Gastrocnemius medialis (tissue), 4 donors: ENCODE data around the gene PRKCZ. TPM values are rescaled to one million over a fixed set of nuclear protein-coding genes. Genes with fewer than 3 reads are reported as not detected.

Source experiments
- ATAC-seq, 2 donors: fragments of 150-250 bp; one replicate each; pipeline ENCODE4 v1.9.1; 2016
- DNase-seq, 2 donors: peaks; one replicate each; pipeline ENCODE4 v3.0.0-alpha.2; 2019
- H3K27ac ChIP-seq, 4 donors: fragments of 200-600 bp; sonication (generic); 1 replicate in 1 of 4; 2 replicates in 3 of 4; pipeline ENCODE4 v1.5.1; 2016 to 2018; ENCODE audit warnings: mild to moderate bottlenecking in 2 of 4, moderate library complexity in 1 of 4
- H3K27me3 ChIP-seq, 3 donors: fragments of 200-600 bp; sonication (generic) in 2 of 3; 1 replicate in 1 of 3; 2 replicates in 2 of 3; pipeline versions ENCODE4 v1.5.1 to v1.6.0; 2016 to 2019; ENCODE audit warnings: mild to moderate bottlenecking in 1 of 3, moderate library complexity in 1 of 3
- H3K36me3 ChIP-seq, 2 donors: fragments of 200-600 bp; sonication (generic) in 1 of 2; one replicate each; pipeline ENCODE4 v1.5.1; 2017 to 2018
- H3K4me1 ChIP-seq, 2 donors: fragments of 200-600 bp; sonication (generic) in 1 of 2; one replicate each; pipeline ENCODE4 v1.5.1; 2016 to 2017; ENCODE audit warnings: mild to moderate bottlenecking in 2 of 2
- H3K4me3 ChIP-seq, 4 donors: fragments of 200-600 bp; sonication (generic) in 3 of 4; 1 replicate in 1 of 4; 2 replicates in 3 of 4; pipeline ENCODE4 v1.5.1; 2016 to 2019; ENCODE audit warnings: mild to moderate bottlenecking in 2 of 4
- H3K9me3 ChIP-seq, 3 donors: fragments of 200-600 bp; sonication (generic) in 2 of 3; 1 replicate in 1 of 3; 2 replicates in 2 of 3; pipeline ENCODE4 v1.5.1; 2016 to 2019
- POLR2A ChIP-seq, 2 donors: fragments of 450-650 bp; IDR thresholded peaks; one replicate each; pipeline ENCODE4 v1.6.1; 2017; ENCODE audit warnings: antibody characterized with exemption in 2 of 2, mild to moderate bottlenecking in 2 of 2, moderate library complexity in 2 of 2
- in situ Hi-C, 4 donors: fragments of 200-750 bp; cut with MboI; loops; one replicate each; pipeline versions ENCODE4 v1.15.0 to v1.8.0; 2017; ENCODE audit warnings: low sequenced_read_pairs in 4 of 4
- intact Hi-C: fragments of 100-400 bp; cut with DNase I; formaldehyde crosslinking; loops from one replicate; pipeline ENCODE4 v1.15.1; 2023; ENCODE audit warnings: low total_unique reads
- total RNA-seq, 4 donors: library from RNA; depleted of rRNA; stranded (reverse); fragments of >200 nt; gene quantifications; one replicate each; pipeline versions ENCODE4 v1.1.0 to v1.2.3, GENCODE V29; 2016
- TF ChIP-seq, protein P1 (sequence below), 5 experiments: fragments of 450-650 bp in 3 of 5; fragments of 200-600 bp in 2 of 5; sonication (generic) in 2 of 5; IDR thresholded peaks in 4 of 5; conservative IDR thresholded peaks in 1 of 5; 1 replicate in 4 of 5; 2 replicates in 1 of 5; pipeline ENCODE4 v1.5.1; 2016 to 2019; ENCODE audit warnings: antibody characterized with exemption in 5 of 5, mild to moderate bottlenecking in 3 of 5, moderate library complexity in 3 of 5

PRKCZ gene
- total RNA-seq, 4 donors from 2014 or later: 0.16 to 0.87 TPM; not detected in 2

DNA sequence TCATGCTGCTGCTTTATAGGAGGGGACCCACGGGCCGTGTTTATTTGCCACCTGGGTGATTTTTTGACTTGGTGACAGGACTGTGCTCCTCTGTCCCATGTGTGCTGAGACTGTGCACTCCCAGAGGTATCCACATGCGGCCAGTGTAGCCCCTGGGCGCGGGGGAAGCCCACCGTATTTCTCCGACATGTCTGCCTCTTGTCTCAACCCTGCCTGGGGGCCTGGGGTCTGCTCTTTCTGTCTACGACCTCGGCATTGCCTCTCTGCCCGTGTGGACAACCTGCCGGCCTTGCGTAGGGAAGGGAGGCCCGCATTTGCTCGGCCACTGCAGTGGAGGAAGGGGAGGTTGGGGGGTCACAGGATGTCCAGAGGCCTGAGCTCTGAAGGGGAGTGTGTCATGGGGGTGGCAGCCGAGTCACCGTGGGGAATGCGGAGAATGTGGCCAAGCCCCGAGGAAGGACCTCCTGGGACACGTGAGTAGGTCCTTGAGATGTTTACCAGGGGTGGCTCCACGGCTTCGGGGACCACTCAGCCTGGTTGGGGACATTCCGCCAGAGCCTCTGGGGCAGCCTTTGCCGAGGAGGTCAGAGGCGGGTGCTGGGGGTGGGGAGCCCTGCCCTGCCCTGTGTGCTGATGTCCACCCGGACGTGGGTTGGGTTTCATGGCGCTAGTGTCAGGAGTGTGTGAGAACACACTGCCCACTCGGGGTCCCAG, 11.0 kb downstream of the PRKCZ start:
- Histone ChIP-seq H3K9me3 (no peaks in the 10 kb centered on the region), H3K4me3 (no peak overlapping the region), H3K27me3 (peaks cover 9 to 21% (median 10%) of the 10 kb centered on the region in 3 donors), H3K36me3 (no peaks in the 10 kb centered on the region), H3K27ac (no peak overlapping the region), H3K4me1 (no peaks in the 10 kb centered on the region)
- no peak for DNase-seq
- no peak for ATAC-seq
- intact Hi-C loops: no loop called here
- TF ChIP-seq POLR2A (IDR thresholded peaks at IDR 0.05): no peak
- TF ChIP-seq, protein P1, sequence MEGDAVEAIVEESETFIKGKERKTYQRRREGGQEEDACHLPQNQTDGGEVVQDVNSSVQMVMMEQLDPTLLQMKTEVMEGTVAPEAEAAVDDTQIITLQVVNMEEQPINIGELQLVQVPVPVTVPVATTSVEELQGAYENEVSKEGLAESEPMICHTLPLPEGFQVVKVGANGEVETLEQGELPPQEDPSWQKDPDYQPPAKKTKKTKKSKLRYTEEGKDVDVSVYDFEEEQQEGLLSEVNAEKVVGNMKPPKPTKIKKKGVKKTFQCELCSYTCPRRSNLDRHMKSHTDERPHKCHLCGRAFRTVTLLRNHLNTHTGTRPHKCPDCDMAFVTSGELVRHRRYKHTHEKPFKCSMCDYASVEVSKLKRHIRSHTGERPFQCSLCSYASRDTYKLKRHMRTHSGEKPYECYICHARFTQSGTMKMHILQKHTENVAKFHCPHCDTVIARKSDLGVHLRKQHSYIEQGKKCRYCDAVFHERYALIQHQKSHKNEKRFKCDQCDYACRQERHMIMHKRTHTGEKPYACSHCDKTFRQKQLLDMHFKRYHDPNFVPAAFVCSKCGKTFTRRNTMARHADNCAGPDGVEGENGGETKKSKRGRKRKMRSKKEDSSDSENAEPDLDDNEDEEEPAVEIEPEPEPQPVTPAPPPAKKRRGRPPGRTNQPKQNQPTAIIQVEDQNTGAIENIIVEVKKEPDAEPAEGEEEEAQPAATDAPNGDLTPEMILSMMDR (IDR thresholded peaks at IDR 0.05 in 4 of 5, conservative IDR thresholded peaks at IDR 0.05 in 1 of 5): no peak
- in situ Hi-C loops: no loop called here

DNA sequence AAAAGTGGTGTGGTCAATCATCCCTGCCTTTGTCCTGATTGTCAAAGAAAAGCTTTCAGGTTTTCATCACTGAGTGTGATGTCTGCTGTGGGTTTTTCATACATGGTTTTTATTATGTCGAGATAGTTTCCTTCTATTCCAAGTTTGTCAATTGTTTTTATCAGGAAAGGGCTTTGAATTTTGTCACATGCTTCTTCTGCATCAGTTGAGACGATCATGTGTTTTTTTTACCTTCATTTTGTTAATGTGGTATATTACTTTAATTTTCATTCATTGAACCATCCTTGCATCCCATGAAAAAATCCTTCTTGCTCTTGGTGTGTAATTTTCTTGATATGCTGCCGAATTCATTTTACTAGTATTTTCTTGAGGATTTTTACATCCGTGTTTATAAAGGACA, 15.5 kb downstream of the PRKCZ start:
- DNase-seq: no peak
- ATAC-seq: no peak
- Histone ChIP-seq H3K36me3 (no peaks in the 10 kb centered on the region), H3K27me3 (peaks cover 8 to 41% (median 19%) of the 10 kb centered on the region in 3 donors), H3K9me3 (no peaks in the 10 kb centered on the region), H3K4me3 (no peak overlapping the region), H3K4me1 (no peaks in the 10 kb centered on the region), H3K27ac (no peak overlapping the region)
- intact Hi-C loops (no loop called here), in situ Hi-C loops (no loop called here)
- TF ChIP-seq POLR2A (IDR thresholded peaks at IDR 0.05): no peak
- TF ChIP-seq, protein P1 (IDR thresholded peaks at IDR 0.05 in 4 of 5, conservative IDR thresholded peaks at IDR 0.05 in 1 of 5): no peak

DNA sequence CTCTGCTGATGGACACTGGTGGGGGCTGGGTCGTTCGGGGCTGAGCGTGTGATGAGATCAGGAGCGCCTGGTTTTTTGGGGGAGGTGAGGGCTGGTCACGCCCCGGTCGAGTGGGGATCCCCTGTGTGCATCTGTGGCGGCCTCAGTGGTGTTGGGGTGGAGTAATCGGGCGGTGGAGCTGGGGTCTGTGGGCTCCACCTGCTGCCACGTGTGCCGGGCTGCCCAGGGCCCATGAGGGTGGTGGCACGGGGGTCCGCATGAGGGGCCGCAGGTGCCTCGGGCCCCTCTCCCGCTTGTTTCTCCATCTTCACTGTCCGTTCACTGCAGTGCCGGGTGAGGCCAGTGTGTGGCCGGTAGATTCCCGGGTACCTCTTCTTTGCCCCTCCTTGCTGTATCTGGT, 17.2 kb downstream of the PRKCZ start:
- no peaks in the 10 kb centered on the region for H3K36me3 ChIP-seq
- in situ Hi-C loops (no loop called here), intact Hi-C loops (no loop called here)
- DNase-seq (no peak), ATAC-seq (no peak)
- no peak overlapping the region for H3K4me3 ChIP-seq
- H3K9me3 ChIP-seq: no peaks in the 10 kb centered on the region
- TF ChIP-seq, protein P1 (IDR thresholded peaks at IDR 0.05 in 4 of 5, conservative IDR thresholded peaks at IDR 0.05 in 1 of 5): no peak
- no peak for TF ChIP-seq POLR2A (IDR thresholded peaks at IDR 0.05)
- H3K27me3 ChIP-seq: peaks cover 23 to 37% (median 25%) of the 10 kb centered on the region in 3 donors
- H3K27ac ChIP-seq: no peak overlapping the region
- H3K4me1 ChIP-seq: no peaks in the 10 kb centered on the region

- in situ Hi-C loops: no loop called here
- H3K9me3 ChIP-seq: no peaks in the 10 kb centered on the region
- no peak overlapping the region for H3K4me3 ChIP-seq
- no peak for DNase-seq
- no peak overlapping the region for H3K27ac ChIP-seq
- intact Hi-C loops: no loop called here
- no peak for ATAC-seq
- H3K36me3 ChIP-seq: no peaks in the 10 kb centered on the region
- no peak for TF ChIP-seq POLR2A (IDR thresholded peaks at IDR 0.05)
- TF ChIP-seq, protein P1 (IDR thresholded peaks at IDR 0.05 in 4 of 5, conservative IDR thresholded peaks at IDR 0.05 in 1 of 5): no peak
- H3K4me1 ChIP-seq: no peaks in the 10 kb centered on the region
- peaks cover 28 to 42% (median 31%) of the 10 kb centered on the region in 3 donors for H3K27me3 ChIP-seq
These were observed 17.8 kb downstream of the PRKCZ start for GRCh38 chr1:2067981-2068380.
